HEK293T (cell line): ENCODE data around the gene EBF3.

Source experiments
- CTCF ChIA-PET: fragments of 350-600 bp; formaldehyde crosslinking; extraction: SDS; loops from one replicate; lab custom pipeline; 2021; ENCODE audit warnings: antibody characterized with exemption, inconsistent platforms; lab: Yijun Ruan, JAX
- POLR2A ChIA-PET: fragments of 350-600 bp; formaldehyde crosslinking; extraction: SDS; loops from one replicate; lab custom pipeline; 2020; ENCODE audit warnings: antibody characterized with exemption, inconsistent platforms; lab: Yijun Ruan, JAX
- DNase-seq: peaks from one replicate; pipeline ENCODE4 v3.0.0; 2012; ENCODE audit warnings: mixed read lengths; ENCODE audit errors: extremely low spot score
- ARNT ChIP-seq: fragments of 450-650 bp; IDR thresholded peaks from 2 replicates; pipeline ENCODE4 v1.6.1; 2017; ENCODE audit warnings: mild to moderate bottlenecking
- BHLHE40 ChIP-seq: fragments of 450-650 bp; IDR thresholded peaks from 2 replicates; pipeline ENCODE4 v1.6.1; 2016; ENCODE audit warnings: mild to moderate bottlenecking, moderate library complexity, borderline replicate concordance
- CTBP1 ChIP-seq: fragments of 450-650 bp; IDR thresholded peaks from 2 replicates; pipeline ENCODE4 v1.6.1; 2016; ENCODE audit warnings: borderline replicate concordance
- ELF4 ChIP-seq: fragments of 450-650 bp; IDR thresholded peaks from 2 replicates; pipeline ENCODE4 v1.6.1; 2017; ENCODE audit warnings: antibody characterized with exemption
- FOXA1 ChIP-seq: fragments of 450-650 bp; IDR thresholded peaks from 2 replicates; pipeline ENCODE4 v1.6.1; 2016; ENCODE audit warnings: mild to moderate bottlenecking
- FOXK2 ChIP-seq: fragments of 450-650 bp; IDR thresholded peaks from 2 replicates; pipeline ENCODE4 v1.6.1; 2016; ENCODE audit warnings: mild to moderate bottlenecking
- FOXM1 ChIP-seq: fragments of 450-650 bp; IDR thresholded peaks from 2 replicates; pipeline ENCODE4 v1.6.1; 2017; ENCODE audit warnings: mild to moderate bottlenecking, borderline replicate concordance
- HDGF ChIP-seq: fragments of 450-650 bp; IDR thresholded peaks from 2 replicates; pipeline ENCODE4 v1.6.1; 2017; ENCODE audit warnings: antibody characterized with exemption, borderline replicate concordance
- L3MBTL2 ChIP-seq: fragments of 450-650 bp; conservative IDR thresholded peaks from 2 replicates; pipeline ENCODE4 v1.6.1; 2016; ENCODE audit warnings: mild to moderate bottlenecking
- LEF1 ChIP-seq: fragments of 450-650 bp; IDR thresholded peaks from 2 replicates; pipeline ENCODE4 v1.6.1; 2017; ENCODE audit warnings: mild to moderate bottlenecking, borderline replicate concordance
- NFRKB ChIP-seq: fragments of 450-650 bp; IDR thresholded peaks from 2 replicates; pipeline ENCODE4 v1.6.1; 2016; ENCODE audit warnings: mild to moderate bottlenecking, moderate library complexity
- SP1 ChIP-seq: fragments of 450-650 bp; IDR thresholded peaks from 2 replicates; pipeline ENCODE4 v1.6.1; 2017
- SUZ12 ChIP-seq: fragments of 450-650 bp; IDR thresholded peaks from 2 replicates; pipeline ENCODE4 v1.6.1; 2016; ENCODE audit warnings: mild to moderate bottlenecking
- TARDBP ChIP-seq: fragments of 450-650 bp; IDR thresholded peaks from 2 replicates; pipeline ENCODE4 v1.6.1; 2016
- ZNF384 ChIP-seq: fragments of 450-650 bp; IDR thresholded peaks from 2 replicates; pipeline ENCODE4 v1.6.1; 2016
- TF ChIP-seq, protein P1 (sequence below): fragments of 450-650 bp; IDR thresholded peaks from 2 replicates; pipeline ENCODE4 v1.6.1; 2016

The EBF3 gene

DNA sequence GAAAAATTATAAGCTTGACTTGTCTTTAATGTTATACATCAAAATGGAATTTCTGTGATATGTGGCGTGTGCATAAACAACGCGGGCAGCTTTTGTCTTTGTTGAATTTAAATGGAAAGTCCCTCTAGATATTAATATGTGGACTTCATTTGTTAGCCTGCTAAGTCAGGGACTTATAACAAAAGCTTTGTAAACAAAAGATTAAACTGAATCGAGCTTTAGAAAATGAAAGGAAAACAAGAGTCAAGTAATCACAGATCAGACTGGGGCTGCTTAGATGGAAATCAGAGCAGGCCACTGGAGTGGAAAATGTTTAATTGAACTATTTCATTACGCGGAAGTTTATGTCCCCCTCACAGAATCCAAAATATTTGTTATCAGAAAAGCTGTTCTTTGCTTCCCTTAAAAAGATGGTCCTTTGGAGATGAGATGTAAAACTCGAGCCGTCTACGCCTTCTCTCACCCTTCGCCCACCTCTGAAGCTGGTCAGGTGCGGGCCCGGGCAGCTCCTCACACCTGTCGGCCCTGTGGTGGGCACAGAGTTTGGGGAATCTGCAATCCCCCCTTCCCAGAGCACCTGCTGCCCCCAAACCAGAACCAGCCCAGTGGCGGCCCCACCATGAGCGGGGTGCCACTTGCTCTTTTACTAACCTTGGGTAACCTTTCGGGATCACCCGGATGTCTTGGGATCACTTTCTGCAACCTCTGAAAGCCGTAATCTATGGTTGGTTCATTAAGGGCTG, 116.2 kb downstream of the EBF3 start:
- ChIA-PET CTCF (no interaction called here), POLR2A (no interaction called here)
- TF ChIP-seq TARDBP (no peak), FOXA1 (no peak), FOXK2 (no peak), LEF1 (no peak), L3MBTL2 (no peak), CTBP1 (no peak), ELF4 (no peak), HDGF (no peak), FOXM1 (no peak), ARNT (no peak), BHLHE40 (no peak), ZNF384 (no peak), NFRKB (no peak), SP1 (no peak)
- TF ChIP-seq, protein P1, sequence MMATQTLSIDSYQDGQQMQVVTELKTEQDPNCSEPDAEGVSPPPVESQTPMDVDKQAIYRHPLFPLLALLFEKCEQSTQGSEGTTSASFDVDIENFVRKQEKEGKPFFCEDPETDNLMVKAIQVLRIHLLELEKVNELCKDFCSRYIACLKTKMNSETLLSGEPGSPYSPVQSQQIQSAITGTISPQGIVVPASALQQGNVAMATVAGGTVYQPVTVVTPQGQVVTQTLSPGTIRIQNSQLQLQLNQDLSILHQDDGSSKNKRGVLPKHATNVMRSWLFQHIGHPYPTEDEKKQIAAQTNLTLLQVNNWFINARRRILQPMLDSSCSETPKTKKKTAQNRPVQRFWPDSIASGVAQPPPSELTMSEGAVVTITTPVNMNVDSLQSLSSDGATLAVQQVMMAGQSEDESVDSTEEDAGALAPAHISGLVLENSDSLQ: no peak
- no peak for DNase-seq

DNA sequence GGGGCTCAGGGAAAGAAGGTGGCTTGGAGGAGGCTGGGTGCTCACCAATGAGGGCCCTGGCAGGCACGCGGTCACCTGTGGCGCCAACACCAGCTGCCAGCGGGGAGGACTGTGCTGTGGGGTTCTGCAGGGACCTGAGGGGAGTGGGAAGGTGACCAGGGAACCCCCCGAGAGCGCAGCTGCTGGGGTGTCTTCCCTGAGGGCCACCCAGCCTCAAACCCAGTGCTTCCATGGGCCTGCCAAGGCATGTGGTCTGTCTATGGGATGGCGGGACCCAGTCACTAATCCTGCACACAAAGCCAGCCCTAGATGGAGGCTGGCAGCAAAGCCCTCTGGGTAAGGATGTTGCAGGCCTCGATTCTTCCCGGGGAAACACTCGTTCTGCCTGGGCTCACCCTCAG, 117.1 kb downstream of the EBF3 start:
- ChIA-PET POLR2A (no interaction called here), CTCF (no interaction called here)
- TF ChIP-seq SP1 (no peak), ELF4 (no peak), FOXK2 (no peak), BHLHE40 (no peak), ZNF384 (no peak), FOXA1 (no peak), SUZ12 (no peak), LEF1 (no peak), L3MBTL2 (no peak), NFRKB (no peak), HDGF (no peak), FOXM1 (no peak), TARDBP (no peak), CTBP1 (no peak), ARNT (no peak)
- TF ChIP-seq, protein P1: no peak
- DNase-seq: no peak

DNA sequence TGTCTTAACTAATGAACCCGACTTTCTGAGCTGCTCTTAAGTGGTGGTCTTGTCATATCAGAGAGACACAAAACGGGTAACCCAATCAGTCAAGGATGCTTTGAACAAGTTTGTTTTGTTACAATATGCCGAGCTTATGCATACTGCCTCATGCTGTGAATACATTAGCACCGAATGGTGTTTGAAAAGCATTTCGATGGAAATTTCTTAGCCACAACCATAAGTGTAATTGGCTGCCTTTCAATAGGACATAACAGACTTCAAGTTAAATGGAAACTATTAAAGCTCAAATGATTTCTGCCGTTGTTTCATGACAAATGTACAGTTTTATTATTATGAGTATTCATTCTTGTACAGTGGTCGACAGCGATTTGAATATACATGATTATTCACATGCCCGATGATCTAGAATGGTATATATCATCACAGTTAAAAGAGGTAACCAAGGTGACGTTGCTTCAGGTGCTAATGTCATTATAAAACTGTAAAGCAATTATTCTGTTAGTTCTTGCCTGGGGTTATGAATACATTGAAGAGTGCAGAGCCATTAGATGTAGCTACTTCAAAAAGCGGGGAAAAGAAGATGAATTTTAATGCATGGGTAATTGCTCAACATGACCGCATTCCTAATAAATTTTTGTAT, 118.8 kb downstream of the EBF3 start:
- POLR2A ChIA-PET: no interaction called here
- CTCF ChIA-PET: interaction anchor here (0.9 kb wide), 1 partner anchor 1074 kb away, joined by 3 read pairs; no protein-coding TSS in a partner anchor
- TF ChIP-seq, protein P1: no peak
- TF ChIP-seq SP1 (no peak), CTBP1 (no peak)
- DNase-seq: no peak

DNA sequence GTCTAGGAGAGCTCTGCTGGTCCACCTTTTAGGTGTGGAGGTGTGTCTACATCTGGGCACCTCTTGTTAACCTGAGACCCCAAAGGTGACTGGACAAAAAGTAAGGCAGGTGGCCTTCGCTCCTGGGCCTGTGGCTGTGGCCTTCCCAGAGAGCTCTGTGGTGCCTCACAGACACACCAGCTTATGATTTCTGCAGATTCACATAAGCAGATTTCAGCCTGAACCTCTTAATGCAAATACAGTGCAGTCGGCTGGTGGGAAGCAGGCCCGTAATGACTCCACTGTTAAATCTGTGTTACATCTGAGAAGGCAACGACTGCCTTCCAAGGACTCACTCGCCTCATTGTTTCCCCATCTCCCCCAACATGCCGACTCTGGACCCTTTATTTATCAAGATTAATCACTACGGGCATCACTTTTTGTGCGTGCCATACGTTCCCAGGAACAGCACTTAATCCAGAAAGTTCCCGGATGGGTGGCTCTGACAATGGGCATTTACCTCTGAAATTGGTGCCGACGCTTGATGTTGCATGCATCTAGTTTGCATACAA, 119.8 kb downstream of the EBF3 start:
- DNase-seq: no peak
- TF ChIP-seq FOXK2 (no peak), NFRKB (no peak), SUZ12 (no peak), FOXA1 (no peak), SP1 (no peak), CTBP1 (no peak), BHLHE40 (no peak), ARNT (no peak)
- TF ChIP-seq, protein P1: no peak
- CTCF ChIA-PET: interaction anchor here (0.9 kb wide), 1 partner anchor 1075 kb away, joined by 3 read pairs; no protein-coding TSS in a partner anchor
- POLR2A ChIA-PET: no interaction called here

DNA sequence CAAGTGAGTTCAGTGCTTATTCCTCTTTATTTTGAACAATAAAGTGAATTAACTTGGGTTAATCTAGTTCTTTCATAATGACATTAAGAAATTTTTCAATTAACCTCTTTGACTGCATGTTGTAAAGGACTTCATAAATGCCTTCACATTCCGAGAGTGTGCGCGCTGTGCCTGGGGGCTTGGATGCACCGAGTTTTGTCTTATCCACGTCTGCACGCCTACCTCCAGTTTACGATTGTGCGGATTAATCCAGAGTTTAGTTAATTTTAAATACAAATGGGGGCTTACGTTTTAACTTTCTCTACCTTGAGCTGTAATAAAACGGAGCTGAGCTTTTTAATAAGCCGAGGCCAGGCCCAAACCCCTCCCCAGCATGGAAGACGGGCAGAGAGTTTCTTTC, 120.4 kb downstream of the EBF3 start:
- no peak for DNase-seq
- POLR2A ChIA-PET: no interaction called here
- CTCF ChIA-PET: no interaction called here
- TF ChIP-seq SUZ12: no peak
- TF ChIP-seq L3MBTL2: no peak
- no peak for TF ChIP-seq BHLHE40
- no peak for TF ChIP-seq ARNT
- no peak for TF ChIP-seq SP1
- TF ChIP-seq FOXA1: no peak
- TF ChIP-seq ELF4: no peak
- TF ChIP-seq, protein P1: no peak
- TF ChIP-seq ZNF384: no peak
- no peak for TF ChIP-seq FOXK2
- TF ChIP-seq FOXM1: no peak
- no peak for TF ChIP-seq LEF1
- no peak for TF ChIP-seq NFRKB
- TF ChIP-seq TARDBP: no peak
- TF ChIP-seq HDGF: no peak
- TF ChIP-seq CTBP1: no peak
